HCT116 (cell line): ENCODE results near the gene TRA2A. TPM values are rescaled to one million over a fixed set of nuclear protein-coding genes. Genes with fewer than 3 reads are reported as not detected.

Source experiments
- ATAC-seq: fragments of 200-7000 bp; cut with Tn5 transposase; 2 replicates; pipeline ENCODE4 v1.9.1; 2020; ENCODE audit warnings: mild to moderate bottlenecking, moderate library complexity
- BruUV-seq: library from RNA; stranded (reverse); fragments of 400-500 nt; replicated peaks from 2 replicates; lab custom pipeline; 2021; lab: Mats Ljungman, UMichigan
- CTCF ChIA-PET: fragments of 300-600 bp; sonication (Branson Sonifier 250); formaldehyde crosslinking; loops from one replicate; lab custom pipeline; 2021; ENCODE audit warnings: antibody characterized with exemption; lab: Charles Lee
- POLR2A ChIA-PET: fragments of 300-600, 350-600 bp; sonication (Branson Sonifier 250); formaldehyde crosslinking; loops from one replicate; lab custom pipeline; 2021; ENCODE audit warnings: antibody characterized with exemption; lab: Charles Lee
- RAD21 ChIA-PET, 2 experiments: fragments of 300-600 bp; sonication (Branson Sonifier 250); formaldehyde crosslinking; loops; one replicate each; lab custom pipeline; 2023; ENCODE audit warnings: low total read pairs in 2 of 2; ENCODE audit not compliant: uncharacterized antibody in 2 of 2, unreplicated experiment in 2 of 2, low non-redundant PET in 1 of 2; lab: Charles Lee
- DNase-seq: peaks from one replicate; pipeline ENCODE4 v3.0.0-alpha.2; 2010; ENCODE audit warnings: low read depth, low spot score
- H2AFZ ChIP-seq: fragments of 200-600 bp; shearing (Covaris generic), sonication (generic); 2 replicates; pipeline ENCODE4 v1.6.1; 2017; ENCODE audit warnings: low read depth, mixed run types, mixed read lengths, antibody characterized with exemption, low read length; ENCODE audit not compliant: poor library complexity, severe bottlenecking
- H3K27ac ChIP-seq: 2 replicates; pipeline ENCODE4 v1.5.1; 2012; ENCODE audit warnings: low read depth, low read length
- H3K27me3 ChIP-seq: fragments of 200-600 bp; sonication (generic); 2 replicates; pipeline ENCODE4 v1.6.1; 2016; ENCODE audit warnings: mixed run types, low read length, mixed read lengths; ENCODE audit not compliant: insufficient read depth
- H3K36me3 ChIP-seq, 2 experiments: fragments of 200-500 bp in 1 of 2; fragments of 200-600 bp in 1 of 2; sonication (Bioruptor generic) in 1 of 2; sonication (generic) in 1 of 2; 2 replicates each; pipeline versions ENCODE4 v1.5.1 to v1.6.1; 2014 to 2016; ENCODE audit warnings: low read length in 2 of 2, inconsistent platforms in 1 of 2, mixed read lengths in 1 of 2, mixed run types in 1 of 2; ENCODE audit not compliant: insufficient read depth in 2 of 2, control insufficient read depth in 1 of 2
- H3K4me1 ChIP-seq, 2 experiments: fragments of 200-600 bp in 1 of 2; sonication (generic) in 1 of 2; 2 replicates each; pipeline versions ENCODE4 v1.5.1 to v1.6.1; 2012 to 2017; ENCODE audit warnings: low read length in 2 of 2, inconsistent platforms in 1 of 2, mild to moderate bottlenecking in 1 of 2, mixed read lengths in 1 of 2, mixed run types in 1 of 2, moderate library complexity in 1 of 2; ENCODE audit not compliant: insufficient read depth in 2 of 2, control insufficient read depth in 1 of 2
- H3K4me2 ChIP-seq: fragments of 200-600 bp; sonication (generic); 2 replicates; pipeline ENCODE4 v1.6.1; 2017; ENCODE audit warnings: mixed run types, low read length, mixed read lengths
- H3K4me3 ChIP-seq, 2 experiments: fragments of 200-600 bp in 1 of 2; sonication (generic) in 1 of 2; replicated peaks in 1 of 2; 2 replicates each; pipeline ENCODE4 v1.5.1; 2011 to 2016; ENCODE audit warnings: low read length in 2 of 2, control low read depth in 1 of 2, low read depth in 1 of 2, mild to moderate bottlenecking in 1 of 2, mixed read lengths in 1 of 2, mixed run types in 1 of 2
- H3K79me2 ChIP-seq: fragments of 200-600 bp; sonication (generic); 2 replicates; pipeline ENCODE4 v1.6.1; 2017; ENCODE audit warnings: mild to moderate bottlenecking, mixed run types, low read length, moderate library complexity, mixed read lengths; ENCODE audit not compliant: insufficient read depth
- H3K9ac ChIP-seq: fragments of 200-600 bp; sonication (generic); 2 replicates; pipeline ENCODE4 v1.6.1; 2016; ENCODE audit warnings: low read length, mixed read lengths
- H3K9me2 ChIP-seq: fragments of 200-600 bp; sonication (generic), shearing (Covaris generic); 2 replicates; pipeline ENCODE4 v1.6.1; 2017; ENCODE audit warnings: mixed run types, mild to moderate bottlenecking, moderate library complexity; ENCODE audit not compliant: insufficient read depth
- H3K9me3 ChIP-seq, 2 experiments: fragments of 200-500 bp in 1 of 2; fragments of 200-600 bp in 1 of 2; sonication (Bioruptor generic) in 1 of 2; sonication (generic) in 1 of 2; 2 replicates each; pipeline ENCODE4 v1.6.1; 2014 to 2017; ENCODE audit warnings: low read length in 2 of 2, mixed read lengths in 2 of 2, inconsistent platforms in 1 of 2, low read depth in 1 of 2, mild to moderate bottlenecking in 1 of 2, mixed run types in 1 of 2, moderate library complexity in 1 of 2; ENCODE audit not compliant: control insufficient read depth in 1 of 2, insufficient read depth in 1 of 2
- H4K20me1 ChIP-seq: fragments of 200-600 bp; sonication (generic), shearing (Covaris generic); 2 replicates; pipeline ENCODE4 v1.6.1; 2017; ENCODE audit warnings: mixed run types, mild to moderate bottlenecking, moderate library complexity; ENCODE audit not compliant: insufficient read depth
- CBX3 ChIP-seq: IDR thresholded peaks from 2 replicates; pipeline ENCODE4 v1.6.1; 2012; ENCODE audit warnings: low read depth
- CEBPB ChIP-seq: IDR thresholded peaks from 2 replicates; pipeline ENCODE4 v1.6.1; 2012; ENCODE audit warnings: low read depth
- CTCF ChIP-seq, 3 experiments: fragments of 200-600 bp in 1 of 3; sonication (generic) in 1 of 3; IDR thresholded peaks in 2 of 3; conservative IDR thresholded peaks in 1 of 3; 2 replicates each; pipeline ENCODE4 v1.5.1; 2012 to 2017; ENCODE audit warnings: low read depth in 2 of 3, low read length in 2 of 3, antibody characterized with exemption in 1 of 3, borderline replicate concordance in 1 of 3, control low read depth in 1 of 3, mild to moderate bottlenecking in 1 of 3, mixed read lengths in 1 of 3, mixed run types in 1 of 3, moderate library complexity in 1 of 3; ENCODE audit not compliant: insufficient read depth in 1 of 3
- JUND ChIP-seq: IDR thresholded peaks from 2 replicates; pipeline ENCODE4 v1.6.1; 2012
- SIN3A ChIP-seq: IDR thresholded peaks from 2 replicates; pipeline ENCODE4 v1.6.1; 2012; ENCODE audit warnings: low read depth
- ZFX ChIP-seq: fragments of 450-650 bp; IDR thresholded peaks from 2 replicates; pipeline ENCODE4 v1.6.1; 2017
- intact Hi-C: fragments of 100-400 bp; cut with micrococcal nuclease; formaldehyde crosslinking; loops from 2 replicates; pipeline ENCODE4 v1.10.0; 2022
- total RNA-seq: library from RNA; stranded (reverse); gene quantifications from one replicate; pipeline ENCODE4 v1.2.1, GENCODE V29; 2021; ENCODE audit not compliant: unreplicated experiment
- TF ChIP-seq, protein P1 (sequence below): IDR thresholded peaks from 2 replicates; pipeline ENCODE4 v1.6.1; 2012

TRA2A gene
- total RNA-seq, 1 experiment from 2014 or later = 122 TPM

- intact Hi-C loops = no loop called here
- Histone ChIP-seq H4K20me1 (peaks cover 77% of the 10 kb centered on the region; the same call in 1 of the 2 replicates), H3K27ac (no peak overlapping the region), H3K9me3 (no peaks in the 10 kb centered on the region), H3K4me2 (no peak overlapping the region), H3K9me2 (no peaks in the 10 kb centered on the region), H2AFZ (no peak overlapping the region), H3K4me3 (no peak overlapping the region), H3K27me3 (no peaks in the 10 kb centered on the region), H3K9ac (no peak overlapping the region), H3K79me2 (peaks cover 100% of the 10 kb centered on the region), H3K36me3 (peaks cover 20 to 28% of the 10 kb centered on the region in 2 experiments), H3K4me1 (peaks cover 0 to 5% of the 10 kb centered on the region in 2 experiments; a peak in 1 of 4 replicates)
- ChIA-PET POLR2A (interaction anchor here (0.8 to 0.9 kb wide), 2 partner anchors 21 to 61 kb away, joined by 3 to 4 read pairs; no protein-coding TSS in a partner anchor), CTCF (interaction anchor here (0.7 kb wide), 1 partner anchor 72 kb away, joined by 4 read pairs; no protein-coding TSS in a partner anchor), RAD21 (interaction anchor here in 1 of 2 experiments (0.6 kb wide), 1 partner anchor 10 kb away, joined by 3 read pairs; no protein-coding TSS in a partner anchor)
- DNase-seq (no peak), ATAC-seq (no peak)
- TF ChIP-seq ZFX = no peak
- TF ChIP-seq, protein P1, sequence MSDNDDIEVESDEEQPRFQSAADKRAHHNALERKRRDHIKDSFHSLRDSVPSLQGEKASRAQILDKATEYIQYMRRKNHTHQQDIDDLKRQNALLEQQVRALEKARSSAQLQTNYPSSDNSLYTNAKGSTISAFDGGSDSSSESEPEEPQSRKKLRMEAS = no peak
- TF ChIP-seq CBX3 = no peak
- TF ChIP-seq JUND = no peak
- TF ChIP-seq CTCF (IDR thresholded peaks at IDR 0.05 in 2 of 3, conservative IDR thresholded peaks at IDR 0.05 in 1 of 3; ENCODE audit: borderline replicate concordance in 1 of 3, insufficient read depth in 1 of 3, low read depth in 2 of 3, low read length in 2 of 3) = no peak
- no peak for TF ChIP-seq SIN3A
- no peak for TF ChIP-seq CEBPB
- no TSS peak for BruUV-seq
Observed at GRCh38 chr7:23524473-23524872, 7.3 kb downstream of the TRA2A start.
